H1 (cell line): ENCODE measurements around the gene PMFBP1.

Experiments
- BRCA1 ChIP-seq: IDR thresholded peaks from 2 replicates; pipeline ENCODE4 v1.6.1; 2012; ENCODE audit warnings: low read depth, low read length, improper control_type of control experiment
- CHD2 ChIP-seq: IDR thresholded peaks from 2 replicates; pipeline ENCODE4 v1.6.1; 2012; ENCODE audit warnings: low read length, improper control_type of control experiment
- EP300 ChIP-seq, 2 experiments: IDR thresholded peaks; 1 replicate in 1 of 2; 2 replicates in 1 of 2; pipeline ENCODE4 v1.6.1; 2011 to 2012; ENCODE audit warnings: low read depth in 2 of 2, low read length in 2 of 2, mild to moderate bottlenecking in 2 of 2, borderline replicate concordance in 1 of 2, inconsistent platforms in 1 of 2, moderate library complexity in 1 of 2
- EZH2 ChIP-seq: fragments of 200-600 bp; sonication (generic); IDR thresholded peaks from 2 replicates; pipeline ENCODE4 v1.7.1; 2012; ENCODE audit warnings: low read depth, mild to moderate bottlenecking, moderate library complexity, low read length, inconsistent platforms; ENCODE audit not compliant: severe bottlenecking
- POU5F1 ChIP-seq: IDR thresholded peaks from 2 replicates; pipeline ENCODE4 v1.6.1; 2011; ENCODE audit warnings: low read depth, mild to moderate bottlenecking, low read length, moderate library complexity
- SAP30 ChIP-seq: fragments of 300-600 bp; sonication (generic); IDR thresholded peaks from 2 replicates; pipeline ENCODE4 v1.7.1; 2012; ENCODE audit warnings: low read length, moderate library complexity, mild to moderate bottlenecking, inconsistent platforms; ENCODE audit not compliant: insufficient read depth, insufficient replicate concordance
- YY1 ChIP-seq: IDR thresholded peaks from 2 replicates; pipeline ENCODE4 v1.6.1; 2011; ENCODE audit warnings: low read depth, mild to moderate bottlenecking, low read length
- ZNF274 ChIP-seq: IDR thresholded peaks from 2 replicates; pipeline ENCODE4 v1.7.0; 2012; ENCODE audit warnings: low read length, borderline replicate concordance; ENCODE audit errors: extremely low read depth
- TF ChIP-seq, protein P1 (sequence below), 3 experiments: IDR thresholded peaks; 1 replicate in 2 of 3; 2 replicates in 1 of 3; pipeline versions ENCODE4 v1.5.1 to v1.6.1; 2011; ENCODE audit warnings: low read length in 3 of 3, mild to moderate bottlenecking in 3 of 3, inconsistent platforms in 2 of 3, low read depth in 1 of 3, moderate library complexity in 1 of 3; ENCODE audit not compliant: insufficient read depth in 1 of 3; ENCODE audit errors: control extremely low read depth in 1 of 3

DNA sequence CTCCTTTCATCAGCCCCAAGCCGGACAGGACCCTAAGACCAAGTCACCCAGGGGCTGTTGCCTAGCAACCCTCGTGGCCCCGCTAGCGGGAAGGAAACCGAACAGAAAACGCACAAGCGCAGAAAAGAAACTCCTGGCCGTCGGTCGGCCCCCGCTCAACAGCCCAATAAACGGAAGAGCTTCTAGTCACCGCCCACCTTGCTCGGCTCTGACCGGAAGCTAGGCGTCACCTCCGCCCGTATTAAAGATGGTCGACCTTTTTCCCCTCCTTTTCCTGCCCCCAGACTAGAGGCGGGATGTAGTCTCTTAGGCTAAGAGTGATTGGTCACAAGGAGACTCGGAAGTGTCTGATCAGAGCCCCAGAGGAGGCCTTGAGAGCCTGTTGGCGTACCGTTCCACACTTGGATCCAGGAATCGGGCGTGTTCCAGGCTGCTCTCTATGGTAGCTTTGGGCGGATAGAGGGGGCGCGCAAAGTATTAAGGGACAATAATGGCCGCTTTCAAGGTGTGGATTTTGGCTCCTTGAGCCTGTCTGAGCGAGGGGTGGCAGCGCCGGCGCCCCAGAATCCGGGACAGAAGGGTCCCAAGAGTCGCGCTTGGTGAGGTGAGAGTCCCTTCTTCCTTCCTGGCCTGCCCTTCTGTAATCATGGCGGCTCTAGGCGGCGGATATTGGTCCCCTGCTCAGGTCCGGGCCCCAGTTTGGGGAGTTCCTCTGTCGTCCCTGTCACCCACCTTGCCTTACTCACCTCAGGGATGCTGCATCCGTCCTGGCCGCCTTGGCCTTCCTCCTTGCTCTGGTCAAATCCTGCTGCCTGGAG lies 78.3 kb downstream of the PMFBP1 start, which contains the start of the genes DHX38 and TXNL4B:
- TF ChIP-seq, protein P1, sequence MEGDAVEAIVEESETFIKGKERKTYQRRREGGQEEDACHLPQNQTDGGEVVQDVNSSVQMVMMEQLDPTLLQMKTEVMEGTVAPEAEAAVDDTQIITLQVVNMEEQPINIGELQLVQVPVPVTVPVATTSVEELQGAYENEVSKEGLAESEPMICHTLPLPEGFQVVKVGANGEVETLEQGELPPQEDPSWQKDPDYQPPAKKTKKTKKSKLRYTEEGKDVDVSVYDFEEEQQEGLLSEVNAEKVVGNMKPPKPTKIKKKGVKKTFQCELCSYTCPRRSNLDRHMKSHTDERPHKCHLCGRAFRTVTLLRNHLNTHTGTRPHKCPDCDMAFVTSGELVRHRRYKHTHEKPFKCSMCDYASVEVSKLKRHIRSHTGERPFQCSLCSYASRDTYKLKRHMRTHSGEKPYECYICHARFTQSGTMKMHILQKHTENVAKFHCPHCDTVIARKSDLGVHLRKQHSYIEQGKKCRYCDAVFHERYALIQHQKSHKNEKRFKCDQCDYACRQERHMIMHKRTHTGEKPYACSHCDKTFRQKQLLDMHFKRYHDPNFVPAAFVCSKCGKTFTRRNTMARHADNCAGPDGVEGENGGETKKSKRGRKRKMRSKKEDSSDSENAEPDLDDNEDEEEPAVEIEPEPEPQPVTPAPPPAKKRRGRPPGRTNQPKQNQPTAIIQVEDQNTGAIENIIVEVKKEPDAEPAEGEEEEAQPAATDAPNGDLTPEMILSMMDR (IDR thresholded peaks at IDR 0.05; ENCODE audit: control extremely low read depth in 1 of 3, insufficient read depth in 1 of 3, low read depth in 1 of 3, low read length in 3 of 3), result no peak
- TF ChIP-seq BRCA1 (no peak), POU5F1 (no peak), YY1 (peak; percentile 97), CHD2 (no peak), EP300 (IDR thresholded peaks at IDR 0.05; ENCODE audit: borderline replicate concordance in 1 of 2, low read depth in 2 of 2, low read length in 2 of 2) (no peak), SAP30 (no peak), ZNF274 (no peak), EZH2 (no peak)
